DND-41 (cell line): ENCODE measurements around the gene TMEM86A.
A peak's percentile ranks its signal among the peaks of the same experiment; 100 is the strongest.

Experiments used
- ATAC-seq: fragments of 200-7000 bp; cut with Tn5 transposase; 3 replicates; pipeline ENCODE4 v1.9.1; 2021; ENCODE audit warnings: low read depth; ENCODE audit not compliant: insufficient read depth
- DNase-seq: peaks from one replicate; pipeline ENCODE4 v3.0.0-alpha.2; 2020
- H2AFZ ChIP-seq: 2 replicates; pipeline ENCODE4 v1.6.0; 2012; ENCODE audit warnings: low read depth, low read length
- H3K27ac ChIP-seq: 2 replicates; pipeline ENCODE4 v1.5.1; 2012; ENCODE audit warnings: low read length, inconsistent platforms
- H3K27me3 ChIP-seq: fragments of 200-600 bp; sonication (generic); 2 replicates; pipeline ENCODE4 v1.6.0; 2012; ENCODE audit warnings: low read length, mild to moderate bottlenecking, inconsistent platforms; ENCODE audit not compliant: insufficient read depth, poor library complexity
- H3K36me3 ChIP-seq: 2 replicates; pipeline ENCODE4 v1.5.1; 2012; ENCODE audit warnings: low read length, inconsistent platforms; ENCODE audit not compliant: insufficient read depth
- H3K4me1 ChIP-seq: 2 replicates; pipeline ENCODE4 v1.5.1; 2012; ENCODE audit warnings: mild to moderate bottlenecking, low read length; ENCODE audit not compliant: insufficient read depth
- H3K4me2 ChIP-seq: 2 replicates; pipeline ENCODE4 v1.6.0; 2012; ENCODE audit warnings: mild to moderate bottlenecking, moderate library complexity, low read length, inconsistent platforms; ENCODE audit not compliant: insufficient read depth
- H3K4me3 ChIP-seq, 2 experiments: fragments of 200-600 bp in 1 of 2; shearing (Covaris generic) in 1 of 2; 2 replicates each; pipeline ENCODE4 v1.5.1; 2012 to 2016; ENCODE audit warnings: inconsistent platforms in 2 of 2, low read length in 2 of 2, mild to moderate bottlenecking in 2 of 2, low read depth in 1 of 2, moderate library complexity in 1 of 2
- H3K79me2 ChIP-seq: 2 replicates; pipeline ENCODE4 v1.6.0; 2012; ENCODE audit warnings: low read length, inconsistent platforms; ENCODE audit not compliant: insufficient read depth
- H3K9ac ChIP-seq: 2 replicates; pipeline ENCODE4 v1.6.0; 2012; ENCODE audit warnings: low read depth, mild to moderate bottlenecking, inconsistent platforms, low read length, moderate library complexity
- H3K9me3 ChIP-seq: 2 replicates; pipeline ENCODE4 v1.5.1; 2012; ENCODE audit warnings: low read length, moderate library complexity, mild to moderate bottlenecking, inconsistent platforms; ENCODE audit not compliant: insufficient read depth, severe bottlenecking
- H4K20me1 ChIP-seq: 2 replicates; pipeline ENCODE4 v1.6.0; 2012; ENCODE audit warnings: low read length; ENCODE audit not compliant: insufficient read depth
- EZH2 ChIP-seq: IDR thresholded peaks from 3 replicates; pipeline ENCODE4 v1.6.1; 2012; ENCODE audit warnings: borderline replicate concordance, low read depth, mild to moderate bottlenecking, moderate library complexity, low read length, inconsistent platforms; ENCODE audit not compliant: severe bottlenecking
- TF ChIP-seq, protein P1 (sequence below): IDR thresholded peaks from 2 replicates; pipeline ENCODE4 v1.5.1; 2012; ENCODE audit warnings: borderline replicate concordance, low read length, moderate library complexity, mild to moderate bottlenecking; ENCODE audit not compliant: poor library complexity, severe bottlenecking; ENCODE audit errors: extremely low read depth

TMEM86A gene

DNA sequence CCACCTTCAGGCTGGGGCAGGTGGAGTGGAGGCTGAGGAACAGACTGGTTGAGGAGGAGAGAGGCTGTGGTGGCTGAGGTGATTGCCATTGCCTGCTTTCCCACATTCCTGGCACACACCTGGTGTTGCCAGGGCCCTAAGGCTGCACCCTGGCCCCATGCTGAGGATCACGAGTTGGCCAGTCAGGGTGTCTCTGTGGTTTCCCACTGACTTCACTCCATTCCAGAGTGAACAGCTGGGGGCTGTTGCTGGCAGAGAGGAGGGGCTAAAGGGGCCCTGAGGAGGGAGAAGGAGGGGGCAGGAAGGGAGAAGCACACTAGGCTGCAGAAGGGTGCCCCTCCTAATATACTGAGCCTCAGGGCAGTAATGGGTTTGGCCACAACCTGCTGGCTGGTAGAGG, 1.8 kb downstream of the TMEM86A start:
- ATAC-seq (peak; percentile 56), DNase-seq (peak; percentile 46)
- Histone ChIP-seq H3K9me3 (no peaks in the 10 kb centered on the region), H3K9ac (no peak overlapping the region), H3K4me3 (no peak overlapping the region), H3K4me2 (no peak overlapping the region), H3K27ac (no peak overlapping the region), H2AFZ (no peak overlapping the region), H4K20me1 (no peaks in the 10 kb centered on the region; the same call in 1 of the 2 replicates), H3K27me3 (peaks cover 5% of the 10 kb centered on the region), H3K36me3 (no peaks in the 10 kb centered on the region), H3K4me1 (peaks cover 21% of the 10 kb centered on the region), H3K79me2 (no peaks in the 10 kb centered on the region)
- TF ChIP-seq, protein P1, sequence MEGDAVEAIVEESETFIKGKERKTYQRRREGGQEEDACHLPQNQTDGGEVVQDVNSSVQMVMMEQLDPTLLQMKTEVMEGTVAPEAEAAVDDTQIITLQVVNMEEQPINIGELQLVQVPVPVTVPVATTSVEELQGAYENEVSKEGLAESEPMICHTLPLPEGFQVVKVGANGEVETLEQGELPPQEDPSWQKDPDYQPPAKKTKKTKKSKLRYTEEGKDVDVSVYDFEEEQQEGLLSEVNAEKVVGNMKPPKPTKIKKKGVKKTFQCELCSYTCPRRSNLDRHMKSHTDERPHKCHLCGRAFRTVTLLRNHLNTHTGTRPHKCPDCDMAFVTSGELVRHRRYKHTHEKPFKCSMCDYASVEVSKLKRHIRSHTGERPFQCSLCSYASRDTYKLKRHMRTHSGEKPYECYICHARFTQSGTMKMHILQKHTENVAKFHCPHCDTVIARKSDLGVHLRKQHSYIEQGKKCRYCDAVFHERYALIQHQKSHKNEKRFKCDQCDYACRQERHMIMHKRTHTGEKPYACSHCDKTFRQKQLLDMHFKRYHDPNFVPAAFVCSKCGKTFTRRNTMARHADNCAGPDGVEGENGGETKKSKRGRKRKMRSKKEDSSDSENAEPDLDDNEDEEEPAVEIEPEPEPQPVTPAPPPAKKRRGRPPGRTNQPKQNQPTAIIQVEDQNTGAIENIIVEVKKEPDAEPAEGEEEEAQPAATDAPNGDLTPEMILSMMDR, result no peak
- no peak for TF ChIP-seq EZH2

DNA sequence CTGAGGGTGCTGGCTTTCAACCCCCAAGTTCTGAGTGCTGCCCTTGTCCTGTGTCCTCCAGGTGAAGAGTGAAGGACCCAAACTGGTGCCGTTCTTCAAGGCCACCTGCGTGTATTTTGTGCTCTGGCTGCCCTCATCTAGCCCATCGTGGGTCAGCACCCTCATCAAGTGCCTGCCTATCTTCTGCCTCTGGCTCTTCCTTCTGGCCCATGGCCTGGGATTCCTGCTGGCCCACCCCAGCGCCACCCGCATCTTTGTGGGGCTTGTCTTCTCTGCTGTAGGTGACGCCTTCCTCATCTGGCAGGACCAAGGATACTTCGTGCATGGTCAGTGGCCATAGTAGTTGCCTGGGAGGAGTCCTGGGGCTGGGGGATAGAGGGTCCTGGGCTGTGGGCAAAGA, 2.3 kb downstream of the TMEM86A start:
- H4K20me1 ChIP-seq, result no peaks in the 10 kb centered on the region; the same call in 1 of the 2 replicates
- no peak overlapping the region for H3K4me2 ChIP-seq
- H3K79me2 ChIP-seq, result no peaks in the 10 kb centered on the region
- H3K27me3 ChIP-seq, result peaks cover 5% of the 10 kb centered on the region
- H3K27ac ChIP-seq, result no peak overlapping the region
- no peak overlapping the region for H3K9ac ChIP-seq
- no peak for ATAC-seq
- H2AFZ ChIP-seq, result no peak overlapping the region
- H3K9me3 ChIP-seq, result no peaks in the 10 kb centered on the region
- no peak for DNase-seq
- no peak for TF ChIP-seq EZH2
- TF ChIP-seq, protein P1, result no peak
- H3K4me1 ChIP-seq, result peaks cover 21% of the 10 kb centered on the region
- H3K36me3 ChIP-seq, result no peaks in the 10 kb centered on the region
- H3K4me3 ChIP-seq, result no peak overlapping the region

DNA sequence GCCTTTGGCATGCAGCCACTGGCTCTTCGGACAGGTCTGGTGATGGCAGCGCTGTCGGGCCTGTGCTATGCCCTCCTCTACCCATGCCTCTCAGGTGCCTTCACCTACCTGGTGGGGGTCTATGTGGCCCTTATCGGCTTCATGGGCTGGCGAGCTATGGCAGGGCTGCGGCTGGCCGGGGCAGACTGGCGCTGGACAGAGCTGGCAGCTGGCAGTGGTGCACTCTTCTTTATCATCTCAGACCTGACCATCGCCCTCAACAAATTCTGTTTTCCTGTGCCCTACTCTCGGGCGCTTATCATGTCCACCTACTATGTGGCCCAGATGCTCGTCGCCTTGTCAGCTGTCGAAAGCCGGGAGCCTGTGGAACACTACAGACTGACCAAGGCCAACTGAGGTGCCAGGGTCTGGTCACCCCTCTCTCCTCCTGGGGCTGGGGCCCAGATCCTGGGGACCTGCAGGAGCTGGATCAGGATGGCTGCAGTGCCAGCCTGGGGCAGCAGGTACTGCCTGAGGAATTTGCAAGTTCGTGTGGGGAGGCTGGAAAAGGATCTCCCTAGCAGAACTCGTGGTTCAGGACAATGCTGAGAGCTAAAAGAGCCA, 3.1 kb downstream of the TMEM86A start:
- DNase-seq, result no peak
- no peak for TF ChIP-seq EZH2
- TF ChIP-seq, protein P1, result no peak

More for the DNA sequence above, 3.1 kb downstream of the TMEM86A start:
- peaks cover 5% of the 10 kb centered on the region for H3K27me3 ChIP-seq
- H3K9me3 ChIP-seq, result no peaks in the 10 kb centered on the region
- no peak overlapping the region for H3K4me2 ChIP-seq
- no peak overlapping the region for H3K4me3 ChIP-seq
- no peaks in the 10 kb centered on the region for H3K36me3 ChIP-seq
- peaks cover 21% of the 10 kb centered on the region for H3K4me1 ChIP-seq
- H3K27ac ChIP-seq, result no peak overlapping the region
- no peaks in the 10 kb centered on the region; the same call in 1 of the 2 replicates for H4K20me1 ChIP-seq
- H3K79me2 ChIP-seq, result no peaks in the 10 kb centered on the region
- no peak for ATAC-seq
- no peak overlapping the region for H3K9ac ChIP-seq
- H2AFZ ChIP-seq, result no peak overlapping the region
